Rectal smooth muscle tissue (tissue), 1 donor: ENCODE measurements around the gene TP63.

Experiments used
- H3K27ac ChIP-seq: one replicate; pipeline ENCODE4 v1.7.0; 2013; ENCODE audit warnings: low read depth, low read length, inconsistent platforms
- H3K27me3 ChIP-seq: one replicate; pipeline ENCODE4 v1.7.0; 2013; ENCODE audit warnings: low read length; ENCODE audit not compliant: control insufficient read depth, insufficient read depth
- H3K36me3 ChIP-seq: one replicate; pipeline ENCODE4 v1.7.0; 2013; ENCODE audit warnings: low read length; ENCODE audit not compliant: control insufficient read depth, insufficient read depth
- H3K4me1 ChIP-seq: one replicate; pipeline ENCODE4 v1.7.0; 2013; ENCODE audit warnings: low read length; ENCODE audit not compliant: control insufficient read depth, insufficient read depth
- H3K4me3 ChIP-seq: one replicate; pipeline ENCODE4 v1.7.0; 2013; ENCODE audit warnings: low read length
- H3K9ac ChIP-seq: one replicate; pipeline ENCODE4 v1.7.0; 2013; ENCODE audit warnings: low read length

Gene TP63

GRCh38 chr3:189799366-189799765, 168.2 kb downstream of the TP63 start:
- Histone ChIP-seq H3K27me3 (no peaks in the 10 kb centered on the region), H3K4me3 (no peak overlapping the region), H3K9ac (no peak overlapping the region), H3K27ac (no peak overlapping the region), H3K4me1 (no peaks in the 10 kb centered on the region), H3K36me3 (no peaks in the 10 kb centered on the region)

- Histone ChIP-seq H3K36me3 (no peaks in the 10 kb centered on the region), H3K4me3 (no peak overlapping the region), H3K4me1 (no peaks in the 10 kb centered on the region), H3K27me3 (no peaks in the 10 kb centered on the region), H3K9ac (no peak overlapping the region), H3K27ac (no peak overlapping the region)
Measured at GRCh38 chr3:189800436-189800835, 169.2 kb downstream of the TP63 start.

GRCh38 chr3:189803254-189803653, 172.1 kb downstream of the TP63 start:
- Histone ChIP-seq H3K27me3 (no peaks in the 10 kb centered on the region), H3K27ac (no peak overlapping the region), H3K36me3 (no peaks in the 10 kb centered on the region), H3K4me1 (no peaks in the 10 kb centered on the region), H3K9ac (no peak overlapping the region), H3K4me3 (no peak overlapping the region)

- H3K27ac ChIP-seq: no peak overlapping the region
- no peaks in the 10 kb centered on the region for H3K4me1 ChIP-seq
- no peaks in the 10 kb centered on the region for H3K27me3 ChIP-seq
Measured at GRCh38 chr3:189805375-189806067, 174.3 kb downstream of the TP63 start.

GRCh38 chr3:189806171-189806951, 175.2 kb downstream of the TP63 start:
- Histone ChIP-seq H3K9ac (no peak overlapping the region), H3K36me3 (no peaks in the 10 kb centered on the region), H3K27me3 (no peaks in the 10 kb centered on the region), H3K27ac (no peak overlapping the region), H3K4me1 (no peaks in the 10 kb centered on the region), H3K4me3 (no peak overlapping the region)

More at GRCh38 chr3:189805375-189806067, 174.3 kb downstream of the TP63 start:
- Histone ChIP-seq H3K36me3 (no peaks in the 10 kb centered on the region), H3K4me3 (no peak overlapping the region), H3K9ac (no peak overlapping the region)

- Histone ChIP-seq H3K4me3 (no peak overlapping the region), H3K36me3 (no peaks in the 10 kb centered on the region), H3K4me1 (no peaks in the 10 kb centered on the region), H3K9ac (no peak overlapping the region), H3K27me3 (no peaks in the 10 kb centered on the region), H3K27ac (no peak overlapping the region)
Measured at GRCh38 chr3:189808246-189809007, 177.2 kb downstream of the TP63 start.

GRCh38 chr3:189809583-189809982, 178.4 kb downstream of the TP63 start:
- Histone ChIP-seq H3K36me3 (no peaks in the 10 kb centered on the region), H3K9ac (no peak overlapping the region), H3K4me3 (no peak overlapping the region), H3K4me1 (no peaks in the 10 kb centered on the region), H3K27ac (no peak overlapping the region), H3K27me3 (no peaks in the 10 kb centered on the region)

- H3K9ac ChIP-seq: no peak overlapping the region
- H3K4me3 ChIP-seq: no peak overlapping the region
- H3K36me3 ChIP-seq: no peaks in the 10 kb centered on the region
- no peak overlapping the region for H3K27ac ChIP-seq
- no peaks in the 10 kb centered on the region for H3K4me1 ChIP-seq
- no peaks in the 10 kb centered on the region for H3K27me3 ChIP-seq
Measured at GRCh38 chr3:189812806-189813465, 181.7 kb downstream of the TP63 start.

GRCh38 chr3:189813647-189814240, 182.6 kb downstream of the TP63 start:
- Histone ChIP-seq H3K27me3 (no peaks in the 10 kb centered on the region), H3K4me3 (no peak overlapping the region), H3K27ac (no peak overlapping the region), H3K4me1 (no peaks in the 10 kb centered on the region), H3K36me3 (no peaks in the 10 kb centered on the region), H3K9ac (no peak overlapping the region)

- H3K4me1 ChIP-seq: no peaks in the 10 kb centered on the region
- no peaks in the 10 kb centered on the region for H3K27me3 ChIP-seq
- H3K36me3 ChIP-seq: no peaks in the 10 kb centered on the region
- no peak overlapping the region for H3K9ac ChIP-seq
- no peak overlapping the region for H3K27ac ChIP-seq
- no peak overlapping the region for H3K4me3 ChIP-seq
Measured at GRCh38 chr3:189820365-189820720, 189.2 kb downstream of the TP63 start.

- H3K27ac ChIP-seq: no peak overlapping the region
Measured at GRCh38 chr3:189821262-189821661, 190.1 kb downstream of the TP63 start.

GRCh38 chr3:189822726-189823125, 191.5 kb downstream of the TP63 start:
- Histone ChIP-seq H3K4me1 (no peaks in the 10 kb centered on the region), H3K27me3 (no peaks in the 10 kb centered on the region), H3K27ac (no peak overlapping the region), H3K9ac (no peak overlapping the region), H3K4me3 (no peak overlapping the region), H3K36me3 (no peaks in the 10 kb centered on the region)

More at GRCh38 chr3:189821262-189821661, 190.1 kb downstream of the TP63 start:
- Histone ChIP-seq H3K9ac (no peak overlapping the region), H3K27me3 (no peaks in the 10 kb centered on the region), H3K36me3 (no peaks in the 10 kb centered on the region), H3K4me1 (no peaks in the 10 kb centered on the region), H3K4me3 (no peak overlapping the region)
